ENCODE results near the gene CIITA.

- TF ChIP-seq, protein P1, sequence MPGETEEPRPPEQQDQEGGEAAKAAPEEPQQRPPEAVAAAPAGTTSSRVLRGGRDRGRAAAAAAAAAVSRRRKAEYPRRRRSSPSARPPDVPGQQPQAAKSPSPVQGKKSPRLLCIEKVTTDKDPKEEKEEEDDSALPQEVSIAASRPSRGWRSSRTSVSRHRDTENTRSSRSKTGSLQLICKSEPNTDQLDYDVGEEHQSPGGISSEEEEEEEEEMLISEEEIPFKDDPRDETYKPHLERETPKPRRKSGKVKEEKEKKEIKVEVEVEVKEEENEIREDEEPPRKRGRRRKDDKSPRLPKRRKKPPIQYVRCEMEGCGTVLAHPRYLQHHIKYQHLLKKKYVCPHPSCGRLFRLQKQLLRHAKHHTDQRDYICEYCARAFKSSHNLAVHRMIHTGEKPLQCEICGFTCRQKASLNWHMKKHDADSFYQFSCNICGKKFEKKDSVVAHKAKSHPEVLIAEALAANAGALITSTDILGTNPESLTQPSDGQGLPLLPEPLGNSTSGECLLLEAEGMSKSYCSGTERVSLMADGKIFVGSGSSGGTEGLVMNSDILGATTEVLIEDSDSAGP (CRISPR knock-in tag; IDR thresholded peaks at IDR 0.05): no peak
- TF ChIP-seq ZNF79 (CRISPR knock-in tag; IDR thresholded peaks at IDR 0.05; ENCODE audit: low read depth) (no peak), TEAD4 (IDR thresholded peaks at IDR 0.05; ENCODE audit: low read length) (no peak), TEAD4 (CRISPR knock-in tag; IDR thresholded peaks at IDR 0.05; ENCODE audit: borderline replicate concordance) (no peak), BRCA1 (IDR thresholded peaks at IDR 0.05) (no peak), BRCA1 (CRISPR knock-in tag; IDR thresholded peaks at IDR 0.05) (no peak), CTCF (IDR thresholded peaks at IDR 0.05 in 2 of 3, conservative IDR thresholded peaks at IDR 0.05 in 1 of 3; ENCODE audit: insufficient read depth in 2 of 3, low read depth in 1 of 3, low read length in 3 of 3) (no peak), MEF2D (tag; conservative IDR thresholded peaks at IDR 0.05; ENCODE audit: low read depth) (no peak), NR2F6 (CRISPR knock-in tag; IDR thresholded peaks at IDR 0.05) (no peak), NR2C1 (IDR thresholded peaks at IDR 0.05) (no peak), NR2C1 (tag; IDR thresholded peaks at IDR 0.05) (no peak), EZH2 (IDR thresholded peaks at IDR 0.05; ENCODE audit: borderline replicate concordance, low read depth, low read length) (no peak), CREM (IDR thresholded peaks at IDR 0.05; ENCODE audit: low read depth) (no peak)
These were observed 8.9 kb upstream of the CIITA start for GRCh38 chr16:10868104-10868595.
